DOHH2 (cell line): Measurements from ENCODE around the gene LCN10.
"Not testable (repeated sequence)": the region's sequence is repeated elsewhere in the genome, so short reads cannot be mapped to it uniquely, and the experiment has no call there.

Experiments used
- H3F3A ChIP-seq: fragments of 200-600 bp; sonication (generic), shearing (Covaris generic); 2 replicates; pipeline ENCODE4 v1.6.0; 2016; ENCODE audit warnings: antibody characterized with exemption, mild to moderate bottlenecking; ENCODE audit not compliant: control insufficient read depth, insufficient read depth
- H3K27ac ChIP-seq: fragments of 200-600 bp; sonication (generic); 2 replicates; pipeline ENCODE4 v1.5.1; 2014; ENCODE audit warnings: low read depth, mild to moderate bottlenecking, low read length, moderate library complexity
- H3K27me3 ChIP-seq: fragments of 200-600 bp; sonication (generic); 2 replicates; pipeline ENCODE4 v1.6.1; 2014; ENCODE audit warnings: mild to moderate bottlenecking, low read length, mixed read lengths; ENCODE audit not compliant: control insufficient read depth
- H3K36me3 ChIP-seq: fragments of 200-600 bp; sonication (generic); 2 replicates; pipeline ENCODE4 v1.6.1; 2014; ENCODE audit warnings: mild to moderate bottlenecking, low read length, moderate library complexity, mixed read lengths; ENCODE audit not compliant: control insufficient read depth
- H3K4me1 ChIP-seq: fragments of 200-600 bp; sonication (generic); 2 replicates; pipeline ENCODE4 v1.6.1; 2014; ENCODE audit warnings: mild to moderate bottlenecking, low read length, mixed read lengths; ENCODE audit not compliant: control insufficient read depth
- H3K4me2 ChIP-seq: fragments of 200-600 bp; sonication (generic); 2 replicates; pipeline ENCODE4 v1.6.0; 2014; ENCODE audit warnings: mild to moderate bottlenecking, low read length, moderate library complexity
- H3K4me3 ChIP-seq: fragments of 200-600 bp; sonication (generic); 2 replicates; pipeline ENCODE4 v1.5.1; 2014; ENCODE audit warnings: mild to moderate bottlenecking, low read length, mixed read lengths
- H3K79me2 ChIP-seq: fragments of 200-600 bp; sonication (generic); 2 replicates; pipeline ENCODE4 v1.6.1; 2014; ENCODE audit warnings: mild to moderate bottlenecking, low read length, mixed read lengths; ENCODE audit not compliant: control insufficient read depth
- H3K9me2 ChIP-seq: fragments of 200-600 bp; sonication (generic); replicated peaks from 2 replicates; pipeline ENCODE4 v1.6.1; 2014; ENCODE audit warnings: mild to moderate bottlenecking, low read length, mixed read lengths; ENCODE audit not compliant: control insufficient read depth
- H3K9me3 ChIP-seq: fragments of 200-600 bp; sonication (generic); 2 replicates; pipeline ENCODE4 v1.6.1; 2014; ENCODE audit warnings: antibody characterized with exemption, low read length, mixed read lengths; ENCODE audit not compliant: control insufficient read depth, insufficient read depth
- H4K20me1 ChIP-seq: fragments of 200-600 bp; sonication (generic); 2 replicates; pipeline ENCODE4 v1.6.0; 2014; ENCODE audit warnings: low read depth, mild to moderate bottlenecking, antibody characterized with exemption, low read length, moderate library complexity; ENCODE audit not compliant: control insufficient read depth, insufficient read depth
- CTCF ChIP-seq: fragments of 200-600 bp; sonication (generic); IDR thresholded peaks from one replicate; pipeline ENCODE4 v1.5.1; 2014; ENCODE audit warnings: antibody characterized with exemption, mild to moderate bottlenecking, low read depth, low read length; ENCODE audit not compliant: poor library complexity, severe bottlenecking
- EZH2phosphoT487 ChIP-seq: fragments of 200-600 bp; sonication (generic); IDR thresholded peaks from 2 replicates; pipeline ENCODE4 v1.6.1; 2017; ENCODE audit warnings: borderline replicate concordance, mild to moderate bottlenecking, antibody characterized with exemption, low read length, moderate library complexity, mixed read lengths

The LCN10 gene

GRCh38 chr9:136789523-136789937 is 46.8 kb upstream of the LCN10 start:
- Histone ChIP-seq H4K20me1 (no peaks in the 10 kb centered on the region), H3K9me2 (no peaks in the 10 kb centered on the region), H3K27ac (no peak overlapping the region), H3K4me1 (peaks cover 21% of the 10 kb centered on the region), H3K4me2 (no peak overlapping the region), H3K27me3 (peaks cover 18% of the 10 kb centered on the region), H3K4me3 (no peak overlapping the region), H3K9me3 (no peaks in the 10 kb centered on the region), H3F3A (no peaks in the 10 kb centered on the region), H3K79me2 (peaks cover 3% of the 10 kb centered on the region; the same call in 1 of the 2 replicates), H3K36me3 (peaks cover 9% of the 10 kb centered on the region; the same call in 1 of the 2 replicates)
- no peak for TF ChIP-seq EZH2phosphoT487
- TF ChIP-seq CTCF = no peak

GRCh38 chr9:136788644-136789522 is 46.1 kb upstream of the LCN10 start:
- H3K27me3 ChIP-seq = peaks cover 19% of the 10 kb centered on the region
- H3K36me3 ChIP-seq, H3F3A ChIP-seq, H3K9me3 ChIP-seq, H4K20me1 ChIP-seq, H3K79me2 ChIP-seq, H3K9me2 ChIP-seq, H3K27ac ChIP-seq, H3K4me2 ChIP-seq, H3K4me3 ChIP-seq: not testable (repeated sequence)
- peaks cover 24% of the 10 kb centered on the region for H3K4me1 ChIP-seq

- TF ChIP-seq CTCF (peak; percentile 81), EZH2phosphoT487 (no peak)
- peaks cover 24% of the 10 kb centered on the region for H3K4me1 ChIP-seq
- no peaks in the 10 kb centered on the region for H3K9me2 ChIP-seq
- H3K36me3 ChIP-seq = peaks cover 5% of the 10 kb centered on the region; the same call in 1 of the 2 replicates
- H3K4me3 ChIP-seq = no peak overlapping the region
- no peaks in the 10 kb centered on the region for H4K20me1 ChIP-seq
- no peaks in the 10 kb centered on the region for H3F3A ChIP-seq
- peaks cover 3% of the 10 kb centered on the region; the same call in 1 of the 2 replicates for H3K79me2 ChIP-seq
- peaks cover 19% of the 10 kb centered on the region for H3K27me3 ChIP-seq
- no peak overlapping the region for H3K27ac ChIP-seq
- no peak overlapping the region for H3K4me2 ChIP-seq
- no peaks in the 10 kb centered on the region for H3K9me3 ChIP-seq
Observed at GRCh38 chr9:136787690-136788400, 45.1 kb upstream of the LCN10 start.

GRCh38 chr9:136786983-136787382 is 44.2 kb upstream of the LCN10 start:
- H3K27me3 ChIP-seq = peaks cover 19% of the 10 kb centered on the region
- H3K27ac ChIP-seq, H3K4me2 ChIP-seq, H3K9me3 ChIP-seq, H3K36me3 ChIP-seq, H3K4me3 ChIP-seq, H3F3A ChIP-seq, H3K9me2 ChIP-seq, H3K79me2 ChIP-seq, H4K20me1 ChIP-seq: not testable (repeated sequence)
- H3K4me1 ChIP-seq = peaks cover 19% of the 10 kb centered on the region
